Right lobe of liver (tissue), 6 donors: ENCODE data around the gene SPINT2. TPM values are rescaled to one million over a fixed set of nuclear protein-coding genes. Genes with fewer than 3 reads are reported as not detected.
A peak's percentile ranks its signal among the peaks of the same experiment; 100 is the strongest.

Source experiments
- ATAC-seq, 4 donors: fragments of 200-7000 bp; cut with Tn5 transposase; one replicate each; pipeline ENCODE4 v1.9.1; 2020; ENCODE audit warnings: mild to moderate bottlenecking in 4 of 4, moderate library complexity in 4 of 4
- DNase-seq, 3 donors: peaks; one replicate each; pipeline ENCODE4 v3.0.0-alpha.2; 2020
- H3K27ac ChIP-seq, 3 donors: fragments of 200-600 bp; one replicate each; pipeline ENCODE4 v1.8.0; 2022
- H3K27me3 ChIP-seq, 2 donors: fragments of 200-600 bp; one replicate each; pipeline ENCODE4 v1.8.0; 2022
- H3K36me3 ChIP-seq, 4 donors: fragments of 200-600 bp; sonication (generic) in 1 of 4; one replicate each; pipeline versions ENCODE4 v1.5.1 to v1.8.0; 2017 to 2022; ENCODE audit warnings: control low read depth in 1 of 4
- H3K4me1 ChIP-seq, 4 donors: fragments of 200-600 bp; sonication (generic) in 1 of 4; one replicate each; pipeline versions ENCODE4 v1.5.1 to v1.8.0; 2017 to 2022; ENCODE audit warnings: control low read depth in 1 of 4
- H3K4me3 ChIP-seq, 3 donors: fragments of 200-600 bp; one replicate each; pipeline ENCODE4 v1.8.0; 2022
- H3K9me3 ChIP-seq, 4 donors: fragments of 200-600 bp; sonication (generic) in 1 of 4; one replicate each; pipeline versions ENCODE4 v1.5.1 to v1.8.0; 2017 to 2022; ENCODE audit warnings: control low read depth in 1 of 4
- CTCF ChIP-seq, 4 donors: fragments of 200-600 bp in 3 of 4; fragments of 450-650 bp in 1 of 4; IDR thresholded peaks; one replicate each; pipeline versions ENCODE4 v1.5.1 to v1.8.0; 2016 to 2022; ENCODE audit warnings: antibody characterized with exemption in 4 of 4, mild to moderate bottlenecking in 2 of 4
- POLR2A ChIP-seq: fragments of 450-650 bp; IDR thresholded peaks from one replicate; pipeline ENCODE4 v1.6.1; 2017; ENCODE audit warnings: antibody characterized with exemption, mild to moderate bottlenecking
- WGBS: methylation state at CpG from one replicate; pipeline ENCODE4 v1.1.6; 2018; ENCODE audit warnings: low coverage, low lambda C conversion rate; ENCODE audit not compliant: insufficient coverage; ENCODE audit errors: missing lambda C conversion rate; 5-methylcytosine and 5-hydroxymethylcytosine counted together
- intact Hi-C, 2 donors: fragments of 100-400 bp; cut with DNase I; formaldehyde crosslinking; loops; one replicate each; pipeline versions ENCODE4 v1.11.2 to v1.14.1; 2022
- total RNA-seq, 6 experiments: library from RNA; depleted of rRNA in 2 of 6; stranded (reverse); fragments of >200 nt in 2 of 6; fragmentation: NEBNext Ultra II Directional in 3 of 6; extraction: Animal tissue kit (Norgen Biotek cat#: 25700) in 3 of 6; gene quantifications; one replicate each; pipeline versions ENCODE4 v1.1.0 to v1.2.4, GENCODE V29; 2016 to 2023
- donor health status: DM: no; HTN: yes; CAD: no.
- donor health status: DM: no; HTN: no; CAD: no.
- donor health status: DM: no; HTN: no; CAD: no.
- donor health status: DM: no; HTN: yes; CAD: no.
- donor health status: DM: no; HTN: yes; CAD: no.

Gene SPINT2
- total RNA-seq, 6 experiments from 2014 or later = 3.5 to 19.1 (median 6.2) TPM

DNA sequence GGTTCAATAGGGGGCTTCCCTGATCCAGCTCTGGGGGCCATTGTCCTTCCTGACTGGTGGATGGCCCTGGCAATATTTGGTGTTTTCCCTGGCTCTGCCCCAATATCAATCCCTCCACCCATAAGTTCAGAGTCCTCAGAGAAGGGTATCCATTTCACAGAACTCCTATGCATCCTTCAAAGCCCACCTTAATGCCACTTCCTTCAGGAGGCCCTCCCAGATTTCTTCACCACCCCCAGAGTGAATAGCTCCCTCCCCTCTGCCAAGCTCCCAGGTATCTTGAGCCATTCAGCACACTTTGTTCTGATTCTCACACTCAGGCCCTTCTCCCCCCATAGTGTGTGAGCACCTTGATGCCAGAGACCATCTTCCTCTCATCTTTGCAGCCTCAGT is 13.9 kb upstream of the SPINT2 start:
- peak in 1 of 4 donors; percentile 2 for ATAC-seq
- no peaks in the 10 kb centered on the region for H3K9me3 ChIP-seq
- H3K36me3 ChIP-seq = no peaks in the 10 kb centered on the region
- intact Hi-C loops = loop anchor here in 1 of 2 donors (5.0 kb wide), 1 partner anchor 77 kb away; no protein-coding TSS in a partner anchor
- H3K4me1 ChIP-seq = peaks cover 0 to 10% (median 0%) of the 10 kb centered on the region in 4 donors
- no peak overlapping the region for H3K27ac ChIP-seq
- H3K27me3 ChIP-seq = no peaks in the 10 kb centered on the region
- TF ChIP-seq POLR2A = no peak
- no peak for TF ChIP-seq CTCF (IDR thresholded peaks at IDR 0.05)
- H3K4me3 ChIP-seq = no peak overlapping the region
- DNase-seq = no peak

DNA sequence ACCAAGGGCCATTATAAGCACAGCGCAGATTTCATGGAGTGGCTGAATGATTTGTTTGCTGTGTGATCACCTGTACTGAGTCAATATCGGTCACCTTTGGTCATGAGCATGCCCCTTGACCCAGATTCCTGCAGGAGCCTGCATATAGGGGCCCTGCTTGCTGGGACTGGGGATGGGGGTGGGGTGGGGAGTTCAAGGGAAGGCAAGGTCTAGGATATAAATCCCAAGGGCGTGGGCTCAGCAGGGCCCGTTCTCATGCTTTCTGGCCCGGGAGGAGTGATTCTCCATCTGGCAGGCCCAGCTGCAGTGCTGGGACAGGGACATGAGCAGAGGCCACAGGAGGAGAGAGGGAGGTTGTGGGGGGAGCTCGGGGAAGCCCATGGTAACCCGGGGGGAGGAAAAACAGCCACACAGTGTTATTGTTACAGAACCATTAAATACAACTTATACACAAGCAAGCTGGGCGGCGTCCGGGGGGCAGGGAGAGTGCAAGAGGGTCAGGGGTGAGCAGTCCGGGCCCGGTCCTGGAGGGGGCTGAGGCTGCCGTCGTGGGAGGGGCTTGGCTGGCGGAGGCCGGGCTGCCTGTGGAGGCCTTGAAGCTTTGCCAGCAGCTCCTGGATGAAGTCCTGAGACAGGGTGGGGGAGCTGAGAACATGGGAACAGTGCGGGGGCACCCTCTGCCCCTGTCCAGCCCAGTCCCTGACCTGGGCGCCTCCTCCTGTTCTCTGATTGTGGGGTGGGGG is 13.4 kb upstream of the SPINT2 start:
- peaks cover 0 to 10% (median 0%) of the 10 kb centered on the region in 4 donors for H3K4me1 ChIP-seq
- H3K4me3 ChIP-seq = no peak overlapping the region
- WGBS = 9% methylated on average over 17 of the region's 18 CpGs

DNA sequence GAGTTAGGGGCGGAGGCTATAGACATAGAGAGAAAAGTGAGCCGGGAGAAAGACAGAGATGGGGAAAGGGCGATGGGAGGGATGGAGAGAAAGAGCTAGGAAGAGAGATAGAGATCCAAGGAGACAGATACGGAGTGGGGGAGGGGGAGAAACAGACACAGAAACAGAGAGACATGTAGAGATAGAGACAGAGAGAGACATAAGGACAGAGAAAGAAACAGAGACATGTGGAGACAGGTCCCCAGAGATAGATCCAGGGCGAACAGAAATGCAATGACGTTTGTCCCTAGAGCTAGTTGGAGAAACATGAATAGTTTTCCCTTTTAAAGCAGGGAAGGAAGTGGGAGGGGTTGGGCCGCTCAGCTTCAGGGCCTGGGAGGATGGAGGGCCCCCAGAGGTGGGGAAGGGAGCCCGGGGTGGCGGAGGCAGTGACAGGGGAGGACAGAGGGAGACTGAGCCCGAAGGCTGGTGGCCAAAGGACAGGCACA is 12.8 kb upstream of the SPINT2 start:
- no peaks in the 10 kb centered on the region for H3K27me3 ChIP-seq
- no peak for TF ChIP-seq CTCF (IDR thresholded peaks at IDR 0.05)
- peak; percentile 17 for TF ChIP-seq POLR2A
- peak overlapping the region in 2 of 3 donors; percentile 53 to 60 for H3K27ac ChIP-seq
- H3K9me3 ChIP-seq = no peaks in the 10 kb centered on the region
- H3K4me1 ChIP-seq = peaks cover 0 to 10% (median 0%) of the 10 kb centered on the region in 4 donors
- 39% methylated on average over 9 of the region's 10 CpGs for WGBS
- H3K36me3 ChIP-seq = no peaks in the 10 kb centered on the region
- DNase-seq = peak in 1 of 3 donors; percentile 53
- no peak overlapping the region for H3K4me3 ChIP-seq
- intact Hi-C loops = loop anchor here in 1 of 2 donors (5.0 kb wide), 1 partner anchor 76 kb away; no protein-coding TSS in a partner anchor
- ATAC-seq = peak in 3 of 4 donors; percentile 22 to 52 (median 51)

More for the DNA sequence above, 13.4 kb upstream of the SPINT2 start:
- intact Hi-C loops = loop anchor here in 1 of 2 donors (5.0 kb wide), 1 partner anchor 76 kb away; no protein-coding TSS in a partner anchor
- Histone ChIP-seq H3K9me3 (no peaks in the 10 kb centered on the region), H3K36me3 (no peaks in the 10 kb centered on the region), H3K27me3 (no peaks in the 10 kb centered on the region), H3K27ac (peak overlapping the region in 2 of 3 donors; percentile 29 to 60)
- ATAC-seq (peak; percentile 70 to 86 (median 79)), DNase-seq (peak; percentile 41 to 68 (median 64))
- TF ChIP-seq POLR2A = no peak
- no peak for TF ChIP-seq CTCF (IDR thresholded peaks at IDR 0.05)

DNA sequence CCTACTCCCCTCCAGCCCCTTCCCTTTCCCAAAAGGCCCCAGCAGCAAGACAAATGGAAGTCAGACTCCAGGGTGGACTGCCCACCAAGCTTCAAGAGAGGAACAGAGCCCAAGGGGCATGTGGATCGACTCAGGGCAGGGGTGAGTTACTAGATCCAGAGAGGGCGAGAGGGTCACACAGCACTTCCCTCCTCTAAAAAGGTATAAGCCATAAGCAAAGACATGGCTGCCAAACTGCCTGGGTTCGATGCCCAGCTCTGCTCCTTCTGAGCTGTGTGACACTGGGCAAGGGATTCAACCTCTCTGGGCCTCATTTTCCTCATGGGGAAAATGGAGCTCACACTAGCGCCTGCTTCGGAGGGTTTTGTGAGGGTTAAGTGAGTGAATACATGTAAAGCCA is 12.0 kb upstream of the SPINT2 start:
- Histone ChIP-seq H3K4me3 (no peak overlapping the region), H3K4me1 (peaks cover 0 to 10% (median 0%) of the 10 kb centered on the region in 4 donors), H3K36me3 (no peaks in the 10 kb centered on the region), H3K9me3 (no peaks in the 10 kb centered on the region), H3K27me3 (no peaks in the 10 kb centered on the region), H3K27ac (peak overlapping the region; percentile 53 to 60 (median 58))
- WGBS = 60% methylated on average over 2 of the region's 5 CpGs
- DNase-seq (no peak), ATAC-seq (no peak)
- TF ChIP-seq POLR2A (no peak), CTCF (IDR thresholded peaks at IDR 0.05) (no peak)
- intact Hi-C loops = loop anchor here in 1 of 2 donors (5.0 kb wide), 1 partner anchor 75 kb away; no protein-coding TSS in a partner anchor
